GM21360 (cell line): ENCODE measurements around the gene CIBAR2.
A peak's percentile ranks its signal among the peaks of the same experiment; 100 is the strongest.
"Not testable (repeated sequence)": the region's sequence is repeated elsewhere in the genome, so short reads cannot be mapped to it uniquely, and the experiment has no call there.

Experiments
- ATAC-seq: cut with Tn5 transposase; IDR thresholded peaks from one replicate; pipeline ENCODE4 v1.9.1; 2021; ENCODE audit warnings: mild to moderate bottlenecking, moderate library complexity; ENCODE audit not compliant: unreplicated experiment

The CIBAR2 gene

GRCh38 chr16:85128079-85128837, 16.0 kb upstream of the CIBAR2 start:
- no peak for ATAC-seq

- no peak for ATAC-seq
Observed at GRCh38 chr16:85127379-85127723, 15.1 kb upstream of the CIBAR2 start.

GRCh38 chr16:85126705-85127378, 14.6 kb upstream of the CIBAR2 start:
- ATAC-seq = no peak

- no peak for ATAC-seq
Observed at GRCh38 chr16:85126394-85126704, 14.1 kb upstream of the CIBAR2 start.

- ATAC-seq = no peak
Observed at GRCh38 chr16:85125570-85126393, 13.5 kb upstream of the CIBAR2 start.

GRCh38 chr16:85124636-85125346, 12.5 kb upstream of the CIBAR2 start:
- ATAC-seq = no peak

GRCh38 chr16:85123891-85124635, 11.8 kb upstream of the CIBAR2 start:
- no peak for ATAC-seq

GRCh38 chr16:85123441-85123840, 11.2 kb upstream of the CIBAR2 start:
- not testable (repeated sequence) for ATAC-seq

GRCh38 chr16:85120006-85120340, 7.7 kb upstream of the CIBAR2 start:
- ATAC-seq = no peak

GRCh38 chr16:85117418-85117817, 5.1 kb upstream of the CIBAR2 start:
- no peak for ATAC-seq

- ATAC-seq = peak; percentile 63
Observed at GRCh38 chr16:85114909-85115567, 2.8 kb upstream of the CIBAR2 start.

- no peak for ATAC-seq
Observed at GRCh38 chr16:85113913-85114312, 1.6 kb upstream of the CIBAR2 start.

- no peak for ATAC-seq
Observed at GRCh38 chr16:85113168-85113733, 979 bp upstream of the CIBAR2 start.

GRCh38 chr16:85111184-85111583, 1.1 kb downstream of the CIBAR2 start:
- ATAC-seq = no peak

- ATAC-seq = no peak
Observed at GRCh38 chr16:85110105-85110504, 2.2 kb downstream of the CIBAR2 start.

- ATAC-seq = no peak
Observed at GRCh38 chr16:85107532-85107931, 4.7 kb downstream of the CIBAR2 start.

GRCh38 chr16:85107083-85107482, 5.2 kb downstream of the CIBAR2 start:
- ATAC-seq = no peak

GRCh38 chr16:85105475-85105874, 6.8 kb downstream of the CIBAR2 start:
- ATAC-seq = no peak

- ATAC-seq = no peak
Observed at GRCh38 chr16:85104821-85105391, 7.4 kb downstream of the CIBAR2 start.
